Activated CD4-positive, alpha-beta T cell treated with anti-CD3 and anti-CD28 coated beads for 48 hours (primary cell): ENCODE measurements around the gene VDAC1.

Experiments
- DNase-seq: peaks from one replicate; pipeline ENCODE4 v3.0.0-alpha.2; 2020

The VDAC1 gene

DNA sequence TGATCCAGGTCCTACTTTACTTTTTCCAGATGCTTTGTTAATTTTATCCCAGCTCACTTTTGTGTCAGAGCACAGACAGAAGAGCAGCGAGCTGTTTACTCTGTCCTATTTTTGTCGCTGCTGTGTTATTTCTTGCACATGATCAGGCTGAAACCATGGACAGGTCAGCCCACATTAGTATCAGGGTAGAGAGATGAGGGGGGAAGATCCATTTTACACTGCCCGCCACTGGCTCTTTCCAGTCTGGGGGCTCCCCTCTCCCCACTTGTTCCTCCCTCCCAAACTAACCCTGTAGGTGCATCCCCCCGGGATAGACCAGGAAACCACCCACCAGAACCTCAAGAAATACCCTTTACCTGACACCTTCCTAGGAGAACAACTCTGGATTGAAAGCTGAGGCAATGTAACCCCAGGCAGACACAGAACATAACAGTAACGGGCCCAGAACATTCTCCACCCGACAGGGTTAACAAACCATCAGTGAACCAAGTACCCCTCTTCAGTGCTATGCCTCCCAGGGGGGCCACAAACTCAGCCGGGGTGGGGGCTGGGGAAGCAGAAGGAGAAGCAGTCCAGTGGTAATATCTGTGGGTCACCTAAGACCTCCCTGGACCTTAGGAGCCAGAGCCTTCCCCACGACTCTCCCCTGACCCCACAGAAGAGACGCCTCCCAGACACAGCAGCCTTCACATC is 10.3 kb downstream of the VDAC1 start:
- DNase-seq: no peak

DNA sequence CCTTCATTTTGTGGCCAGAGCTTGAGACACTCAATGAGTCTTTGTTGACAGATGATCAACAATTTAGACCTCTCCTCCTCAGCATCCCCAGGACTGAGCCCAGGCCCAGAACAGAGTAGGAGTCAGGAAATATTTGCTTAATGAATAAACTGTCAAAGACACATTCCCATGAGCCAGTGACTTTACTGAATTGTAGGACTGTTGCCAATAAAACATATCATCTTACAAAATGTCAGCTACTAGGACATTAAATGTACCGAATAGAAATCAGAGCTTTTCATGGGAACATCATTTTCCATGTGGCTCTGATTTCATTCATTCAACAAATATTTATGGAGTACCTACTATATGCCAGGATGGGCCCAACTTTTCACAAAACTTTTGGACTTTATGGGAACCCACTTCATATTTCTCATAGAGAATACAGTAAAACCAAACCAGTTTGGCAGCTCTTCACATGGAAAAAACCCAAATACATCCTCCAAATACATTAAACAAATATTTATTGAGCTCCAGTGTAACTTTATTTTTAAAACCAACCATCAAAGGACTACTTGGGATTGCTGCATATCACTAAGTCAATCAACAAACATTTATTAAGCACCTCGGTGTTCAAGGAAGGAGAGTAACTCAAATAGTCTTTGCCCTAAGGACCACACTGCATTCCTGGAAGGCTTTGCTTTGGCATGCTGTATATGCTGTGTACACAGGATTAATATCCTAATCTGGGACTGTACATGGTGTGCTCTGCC is 11.4 kb downstream of the VDAC1 start:
- no peak for DNase-seq

DNA sequence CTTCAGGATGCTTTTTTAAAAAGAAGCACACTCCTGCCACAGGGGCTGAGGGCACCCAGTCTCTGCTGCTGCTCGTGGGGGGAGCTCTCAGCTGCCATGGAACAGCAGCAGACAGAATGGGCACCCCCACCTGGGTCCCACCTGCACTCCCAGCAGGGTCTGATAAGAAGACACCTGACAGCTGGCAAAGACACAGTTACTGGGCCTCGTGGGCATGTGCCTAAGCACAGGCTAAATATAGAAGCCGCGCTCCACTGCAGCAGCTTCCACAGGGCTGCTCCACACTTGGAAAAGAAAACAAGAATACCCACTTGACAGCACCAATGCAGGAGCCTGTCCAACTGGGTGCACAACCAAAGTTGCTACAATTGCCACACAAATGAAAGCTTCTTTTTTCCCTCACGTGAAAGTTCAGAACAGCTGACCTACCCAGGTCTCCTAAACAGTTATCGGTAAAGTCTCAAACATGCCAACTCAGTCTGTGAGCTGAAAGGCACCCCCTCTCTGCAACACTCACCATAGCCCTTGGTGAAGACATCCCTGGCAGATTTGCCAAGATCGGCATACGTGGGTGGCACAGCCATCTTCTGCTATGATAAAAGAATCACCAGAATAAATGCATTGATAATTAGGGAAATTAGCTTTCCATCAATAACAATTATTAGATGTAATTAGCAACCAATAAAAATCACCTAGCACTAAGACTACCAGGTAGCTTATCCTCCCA is 12.2 kb downstream of the VDAC1 start:
- DNase-seq: no peak

DNA sequence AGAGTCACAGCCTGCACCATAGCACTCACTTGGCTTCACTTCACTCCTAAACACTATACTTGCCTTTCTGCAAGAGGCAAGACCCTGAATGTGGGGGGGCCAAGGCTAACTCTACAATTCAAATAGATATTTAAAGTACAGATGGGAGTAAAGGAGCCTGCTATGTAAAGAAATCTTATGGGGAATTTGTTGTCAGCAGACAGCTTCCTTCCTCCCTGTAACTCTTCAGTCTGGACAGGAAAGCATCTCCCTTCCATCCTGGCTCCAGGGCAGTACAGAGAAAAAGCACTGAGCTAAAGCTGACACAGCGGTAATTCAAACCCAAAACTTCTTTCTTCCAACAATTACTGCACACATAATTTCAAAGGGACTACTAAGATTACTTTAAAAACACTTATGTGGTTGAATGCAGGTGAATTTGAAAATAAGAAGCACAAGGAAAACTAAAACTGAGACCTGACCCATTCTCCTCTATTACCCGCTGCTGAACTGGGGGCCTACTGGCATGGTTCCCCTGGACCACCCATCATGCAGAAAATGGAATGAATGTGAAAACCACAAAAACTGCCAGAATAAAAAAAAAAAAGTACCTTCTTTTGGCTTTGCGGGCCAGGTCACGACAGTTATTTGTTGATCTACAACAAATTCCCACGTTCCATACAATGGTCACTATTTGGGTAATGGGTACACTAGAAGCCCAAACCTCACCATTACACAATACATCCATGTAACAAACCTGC is 13.4 kb downstream of the VDAC1 start:
- DNase-seq: no peak

DNA sequence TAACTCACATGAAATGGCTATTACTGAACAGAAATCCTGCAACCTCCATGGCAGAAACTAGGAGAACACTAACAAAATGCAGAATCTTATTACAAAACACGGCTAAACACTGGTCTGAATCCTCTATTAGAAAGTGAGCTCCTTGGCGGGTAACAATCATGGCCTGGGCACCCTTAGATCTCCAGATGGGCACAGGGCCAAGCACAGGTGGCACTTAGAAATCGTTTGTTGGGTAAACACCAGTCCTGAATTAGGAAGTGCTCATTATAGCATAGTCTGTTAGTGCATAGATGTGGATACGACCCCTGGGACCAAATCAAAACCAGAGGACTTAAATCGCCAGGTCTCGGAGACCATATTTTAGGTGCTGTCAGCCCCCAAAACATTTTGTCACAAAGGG is 14.4 kb downstream of the VDAC1 start:
- no peak for DNase-seq

DNA sequence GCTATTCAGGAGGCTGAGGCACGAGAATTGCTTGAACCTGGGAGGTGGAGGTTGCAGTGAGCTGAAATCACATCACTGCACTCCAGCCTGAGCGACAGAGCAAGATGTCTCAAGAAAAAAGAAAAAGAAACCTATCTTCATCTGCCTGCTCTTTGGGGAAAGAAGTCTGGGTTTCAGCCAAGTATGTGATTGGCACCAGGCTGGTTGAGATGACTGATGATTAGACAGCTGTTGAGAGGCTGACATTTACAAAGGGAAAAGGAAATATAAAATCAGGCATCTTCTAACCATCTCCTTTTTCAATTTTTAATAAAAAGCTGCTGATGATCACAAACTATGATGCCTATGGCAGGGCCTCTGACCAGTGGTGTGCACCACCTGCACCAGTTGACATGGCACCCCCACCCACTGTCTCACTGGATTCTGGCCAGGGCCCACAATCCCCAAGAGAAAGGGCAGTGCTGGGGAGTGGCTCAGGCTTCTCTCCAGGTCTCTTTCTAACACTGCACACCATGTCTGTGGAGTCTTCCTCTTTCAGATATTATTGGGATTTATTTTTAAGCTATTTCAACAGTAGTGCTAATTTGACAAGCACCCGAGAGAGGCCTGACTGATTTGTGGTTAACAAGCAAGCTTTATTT is 19.1 kb downstream of the VDAC1 start:
- DNase-seq: no peak

DNA sequence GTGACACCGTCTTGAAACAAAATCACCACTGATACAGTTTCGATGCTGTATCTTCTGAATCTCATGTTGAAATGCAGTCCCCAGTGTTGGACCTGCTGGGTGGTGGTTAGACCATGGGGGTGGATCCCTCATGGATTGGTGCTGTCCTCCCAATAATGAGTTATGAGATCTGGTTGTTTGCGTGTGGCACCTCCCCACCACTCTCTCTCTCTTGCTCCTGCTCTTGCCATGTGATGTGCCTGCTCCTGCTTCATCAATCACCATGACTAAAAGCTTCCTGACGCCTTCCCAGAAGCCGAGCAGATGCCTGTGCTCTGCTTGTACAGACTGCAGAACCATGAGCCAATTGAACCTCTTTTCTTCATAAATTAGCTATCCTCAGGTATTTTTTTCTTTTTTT is 21.1 kb downstream of the VDAC1 start:
- no peak for DNase-seq

DNA sequence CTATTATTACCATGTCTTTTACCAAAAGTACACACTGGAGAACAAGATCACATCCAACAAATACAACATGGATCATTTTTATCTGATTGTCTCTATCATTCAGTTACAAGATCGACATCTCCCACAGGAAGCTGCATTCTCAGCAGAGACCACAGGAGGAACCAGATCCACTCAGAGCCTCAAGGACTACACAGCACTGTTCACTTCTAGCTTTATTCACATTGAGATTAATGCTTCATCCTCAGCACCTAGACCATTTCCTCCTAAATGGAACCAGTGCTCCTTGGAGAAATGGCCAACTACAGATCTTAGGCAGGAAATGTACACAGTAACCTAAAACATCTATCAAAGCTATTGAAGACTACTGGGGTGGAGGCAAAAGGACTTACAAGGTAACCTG is 23.1 kb downstream of the VDAC1 start:
- DNase-seq: no peak

DNA sequence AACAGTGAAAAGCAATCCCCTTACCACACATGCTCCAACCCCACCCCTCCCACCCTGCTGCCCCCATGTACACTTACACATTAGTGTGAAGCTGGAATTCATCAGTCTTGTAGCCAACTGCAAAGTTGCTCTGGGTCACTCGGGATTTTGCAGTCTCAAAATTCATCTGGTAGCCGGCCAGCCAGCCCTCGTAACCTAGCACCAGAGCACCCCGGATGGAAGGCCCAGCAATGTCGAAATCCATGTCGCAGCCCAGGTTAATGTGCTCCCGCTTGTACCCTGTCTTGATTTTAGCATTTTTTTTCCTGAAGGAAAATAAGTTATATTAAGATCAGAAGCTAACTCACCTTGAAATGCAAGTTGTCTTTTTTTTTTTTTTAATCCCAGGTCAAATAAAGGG is 24.1 kb downstream of the VDAC1 start:
- no peak for DNase-seq

DNA sequence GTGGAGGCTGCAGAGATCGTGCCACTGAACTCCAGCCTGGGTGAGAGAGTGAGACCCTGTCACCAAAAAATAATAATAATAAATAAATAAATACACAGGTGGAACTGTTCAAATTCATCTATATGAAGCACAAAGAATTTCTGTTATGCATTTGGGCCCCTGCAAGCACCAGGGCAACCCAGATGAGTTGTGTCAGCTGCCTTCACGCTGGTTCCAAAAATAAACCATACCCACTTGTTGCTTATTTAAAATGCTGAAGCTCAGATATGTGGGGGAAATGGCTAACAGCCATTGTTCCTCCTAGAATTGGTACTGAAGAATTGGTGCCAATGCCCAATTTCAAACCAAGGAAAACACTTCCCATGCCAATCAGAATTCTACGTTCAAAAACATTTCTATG is 25.8 kb downstream of the VDAC1 start:
- no peak for DNase-seq

DNA sequence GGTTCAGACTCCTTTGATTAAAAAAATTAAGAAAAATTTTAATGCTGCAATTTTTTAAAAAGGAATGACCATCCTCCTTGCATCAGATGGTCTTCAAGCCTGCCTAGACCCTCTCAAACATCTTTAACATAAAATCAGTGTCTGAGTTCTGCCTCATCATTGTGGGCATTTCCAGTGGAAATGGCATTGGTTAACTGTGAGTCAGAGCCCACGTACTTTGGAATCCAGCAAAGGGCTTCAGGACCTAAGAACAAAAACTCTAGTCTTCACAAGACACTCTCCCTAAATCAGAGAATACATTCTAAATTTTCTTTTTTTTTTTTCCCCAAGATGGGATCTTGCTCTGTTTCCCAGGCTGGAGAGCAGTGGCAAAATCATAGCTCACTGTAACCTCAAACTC is 26.9 kb downstream of the VDAC1 start:
- DNase-seq: no peak

DNA sequence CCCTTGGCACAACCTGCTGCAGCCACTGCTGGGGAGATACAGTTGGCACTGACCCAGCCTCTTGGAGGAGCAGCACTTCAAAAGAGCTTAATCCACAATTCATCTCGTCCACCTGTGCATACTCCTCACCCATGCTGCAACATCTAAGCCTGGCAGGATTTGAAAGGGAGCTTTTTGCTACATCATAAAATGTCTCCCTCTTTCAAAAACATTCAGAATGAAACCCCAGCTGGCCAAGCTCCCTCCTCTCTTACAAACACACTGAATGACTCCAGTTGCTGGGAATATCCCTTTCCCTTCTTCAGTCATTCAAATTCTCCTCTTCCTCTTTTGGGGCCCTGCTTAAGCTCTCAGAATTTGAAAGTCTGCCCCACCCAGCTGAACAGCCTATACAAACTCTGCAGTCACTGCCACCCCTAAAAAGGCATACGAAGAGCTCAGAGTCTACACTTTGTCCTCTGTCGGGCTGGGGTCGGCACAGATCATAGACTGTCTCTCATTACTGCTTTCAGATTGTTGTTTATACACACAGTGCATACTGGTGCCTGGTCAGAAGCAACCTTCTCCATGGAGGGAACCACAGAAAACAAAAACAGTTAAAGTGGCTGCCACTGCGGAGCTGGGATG is 27.5 kb downstream of the VDAC1 start:
- DNase-seq: no peak

DNA sequence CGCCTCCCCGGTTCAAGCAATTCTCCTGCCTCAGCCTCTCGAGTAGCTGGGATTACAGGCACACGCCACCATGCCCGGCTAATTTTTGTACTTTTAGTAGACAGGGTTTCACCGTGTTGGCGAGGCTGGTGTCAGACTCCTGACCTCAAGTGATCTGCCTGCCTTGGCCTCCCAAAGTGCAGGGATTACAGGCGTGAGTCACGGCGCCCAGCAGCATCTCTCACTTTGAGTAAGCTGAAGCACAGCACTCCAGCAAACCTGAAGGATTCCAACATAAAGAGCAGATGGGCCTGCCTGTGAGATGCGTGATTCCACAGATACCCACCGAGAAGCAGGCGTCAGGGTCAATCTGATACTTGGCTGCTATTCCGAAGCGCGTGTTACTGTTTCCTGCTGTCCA is 29.2 kb downstream of the VDAC1 start:
- peak; percentile 42 for DNase-seq

DNA sequence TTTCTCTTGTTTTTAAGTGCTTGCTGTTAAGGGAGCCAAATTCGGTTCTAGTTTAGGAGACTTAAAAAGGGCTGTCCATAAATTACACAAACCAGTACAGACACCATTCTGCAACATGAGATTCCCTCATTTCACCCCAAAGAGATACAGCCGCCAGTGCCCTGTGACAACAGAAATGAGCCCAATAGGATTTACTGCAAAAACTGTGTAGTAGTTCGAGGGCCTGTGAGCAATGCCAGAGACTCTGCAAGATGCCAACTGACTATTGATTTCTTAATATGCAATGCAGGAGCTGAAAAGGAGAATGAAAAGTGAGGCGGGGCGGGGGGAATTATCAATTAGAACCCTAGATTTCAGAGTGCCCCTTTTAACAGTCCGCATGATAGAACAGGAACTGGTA is 30.6 kb downstream of the VDAC1 start:
- no peak for DNase-seq

DNA sequence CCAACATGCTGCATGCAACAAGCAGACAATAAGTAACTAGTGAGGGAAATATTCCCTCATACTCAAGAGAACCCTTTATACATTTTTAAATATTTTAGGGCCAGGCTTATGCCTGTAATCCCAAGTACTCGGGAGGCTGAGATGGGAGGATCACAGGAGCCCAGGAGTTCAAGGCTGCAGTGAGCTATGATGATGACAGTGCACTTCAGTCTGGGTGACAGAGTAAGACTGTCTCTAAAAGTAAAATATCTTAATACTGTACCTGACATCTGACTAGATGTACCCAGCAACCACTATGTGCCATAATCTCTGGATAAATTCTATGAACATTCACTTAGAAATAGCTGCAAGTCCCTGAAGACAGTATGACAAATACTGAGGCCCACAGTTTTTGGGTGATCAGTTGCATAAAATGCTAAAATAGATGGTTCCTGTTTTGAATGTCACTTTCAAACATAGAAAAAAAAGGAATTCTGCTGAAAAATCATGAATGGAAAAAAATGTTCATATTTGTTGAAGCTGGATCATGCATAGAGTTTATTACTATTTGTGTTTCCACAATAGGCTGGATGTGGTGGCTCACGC is 34.4 kb downstream of the VDAC1 start:
- no peak for DNase-seq

DNA sequence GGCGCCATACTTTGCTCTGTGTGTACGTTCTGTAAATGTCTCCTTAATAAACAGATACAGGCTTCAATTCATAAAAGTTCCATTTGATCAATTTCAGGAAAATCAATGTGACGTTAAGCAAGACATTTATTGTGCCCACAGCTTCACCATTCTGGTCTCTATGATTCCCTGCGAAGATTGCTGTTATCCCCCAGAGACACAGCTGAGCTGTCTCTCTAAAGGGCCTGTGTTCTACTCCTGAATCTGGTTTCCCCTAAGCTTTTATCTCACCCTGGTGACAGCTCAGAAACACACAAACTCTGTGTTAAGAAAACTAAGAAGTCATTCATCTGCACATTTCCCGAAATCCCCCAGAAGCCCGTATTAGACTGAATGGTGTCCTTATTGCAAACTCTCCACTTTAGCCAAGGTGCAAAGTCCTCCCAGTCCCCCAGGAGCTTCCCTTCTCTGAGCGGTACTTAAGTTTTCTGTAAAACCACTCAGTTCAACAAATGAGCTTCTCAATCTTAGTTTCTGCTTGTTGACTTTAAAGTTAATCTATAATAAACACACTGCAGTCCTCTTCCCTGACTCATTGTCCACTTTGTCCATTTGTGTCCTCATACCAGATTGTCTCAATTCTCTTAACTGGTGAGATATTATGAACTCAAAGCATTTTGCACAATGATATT is 35.0 kb downstream of the VDAC1 start:
- DNase-seq: no peak

DNA sequence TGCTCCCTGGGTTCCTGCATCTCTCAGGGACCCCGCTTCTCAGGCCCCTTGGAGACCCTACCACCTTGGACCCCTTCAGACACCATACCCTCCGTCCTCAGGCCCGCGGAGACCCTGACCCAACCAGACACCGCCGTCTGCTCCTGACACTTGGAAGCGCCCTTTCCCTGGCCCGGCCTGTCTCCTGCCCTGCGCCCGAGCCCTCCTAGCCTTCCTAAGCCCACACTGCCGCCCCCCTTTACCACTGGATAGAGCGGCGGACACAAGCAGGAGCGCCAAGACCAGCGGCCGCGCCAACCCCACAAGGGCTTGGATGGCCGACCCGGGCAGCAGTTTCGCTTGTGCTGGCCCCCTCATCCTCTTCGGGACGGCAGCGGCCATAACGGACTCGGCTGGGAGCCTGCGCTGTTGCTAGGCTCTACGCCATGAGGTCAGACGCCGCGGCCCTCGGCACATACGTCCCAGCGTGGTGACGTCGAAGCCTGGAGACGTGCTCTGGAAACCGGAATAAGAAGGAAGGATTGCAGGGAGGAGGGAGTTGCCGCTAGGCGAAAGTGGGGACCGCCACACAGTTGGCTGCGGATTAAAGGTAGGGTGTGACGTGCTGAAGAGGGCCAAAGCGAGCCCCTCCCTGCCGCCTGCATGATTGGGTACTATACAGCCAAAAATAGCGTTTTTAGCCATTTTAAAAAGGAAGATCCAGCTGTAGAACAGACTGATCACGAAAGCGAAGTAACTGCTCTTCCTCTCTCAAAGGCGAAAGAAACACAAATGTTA is 36.4 kb downstream of the VDAC1 start, which contains the start of gene C5orf15:
Gene C5orf15 (minus strand): TSS at position 422 of the 777 bp plus-strand sequence. CDS start 41 bp downstream, at position 381.
- DNase-seq: peak; percentile 95

DNA sequence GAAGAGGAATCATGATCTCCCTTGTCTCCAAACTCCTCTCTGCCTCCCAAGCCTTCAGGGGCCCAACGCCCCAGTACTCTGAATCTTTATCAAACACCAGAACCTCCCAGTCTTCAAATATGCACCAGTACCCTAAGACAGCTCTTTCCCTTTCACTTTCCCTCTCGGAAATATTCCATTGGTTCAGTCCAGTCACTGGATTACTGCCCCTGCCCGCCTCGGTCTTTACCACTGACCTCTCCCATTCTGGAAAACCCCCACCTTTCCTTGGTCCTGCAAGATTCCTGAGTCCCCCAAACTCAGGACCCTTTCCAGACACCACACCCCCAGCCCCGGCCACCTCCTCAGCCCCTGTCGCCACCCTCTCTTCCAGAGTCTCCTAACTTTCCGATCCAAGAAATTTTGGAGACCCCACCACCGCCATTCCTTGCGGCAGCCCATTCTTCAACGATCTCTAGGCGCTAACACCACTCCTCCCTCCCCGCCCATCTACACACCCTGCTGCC is 37.0 kb downstream of the VDAC1 start:
- no peak for DNase-seq

DNA sequence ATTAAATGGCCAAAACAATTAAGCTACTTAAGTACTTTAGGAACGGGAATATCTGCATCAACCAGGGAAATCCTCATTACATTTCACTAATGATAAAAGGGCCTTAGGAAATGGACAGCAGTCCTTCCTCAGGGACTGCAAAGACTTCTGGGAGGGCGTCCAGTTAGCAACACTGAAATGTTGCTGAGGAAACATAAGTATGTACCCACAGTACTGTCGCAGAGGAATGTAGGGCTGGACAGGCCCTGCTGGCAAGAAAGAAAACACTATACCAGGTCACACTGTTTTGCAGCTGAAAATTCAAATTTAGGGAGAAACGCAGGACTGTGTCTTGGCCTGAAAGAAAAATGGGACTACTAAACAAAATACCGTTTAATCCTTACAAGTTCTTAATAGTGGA is 37.7 kb downstream of the VDAC1 start:
- DNase-seq: no peak

DNA sequence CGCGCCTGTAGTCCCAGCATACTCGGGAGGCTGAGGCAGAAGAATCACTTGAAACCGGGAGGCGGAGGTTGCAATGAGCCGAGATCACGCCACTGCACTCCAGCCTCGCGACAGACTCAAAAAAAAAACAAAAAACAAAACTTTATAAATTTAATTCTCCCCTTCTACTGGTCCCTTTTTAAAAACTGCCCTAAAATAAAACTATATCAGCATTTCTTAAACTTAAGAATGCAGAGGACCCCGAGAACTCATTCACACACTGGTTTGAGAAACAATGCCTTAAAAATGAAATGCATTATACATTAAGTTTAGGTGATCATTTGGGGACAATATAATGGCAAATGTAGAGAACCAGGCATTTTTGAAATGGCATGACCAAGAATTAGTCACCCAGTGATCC is 38.7 kb downstream of the VDAC1 start:
- no peak for DNase-seq
